Glutamatergic neuron (in vitro differentiated cells): ENCODE data around the gene PGA5. TPM values are rescaled to one million over a fixed set of nuclear protein-coding genes. Genes with fewer than 3 reads are reported as not detected.

Experiments
- DNase-seq: peaks from one replicate; pipeline ENCODE4 v3.0.0; 2022
- H3K27ac Mint-ChIP-seq: one replicate; pipeline ENCODE4 v1.8.0; 2020; ENCODE audit warnings: mild to moderate bottlenecking, mixed read lengths, inconsistent platforms; ENCODE audit not compliant: unreplicated experiment
- H3K27me3 Mint-ChIP-seq: one replicate; pipeline ENCODE4 v1.8.0; 2020; ENCODE audit warnings: mild to moderate bottlenecking, moderate library complexity, mixed read lengths, inconsistent platforms; ENCODE audit not compliant: unreplicated experiment
- H3K36me3 Mint-ChIP-seq: one replicate; pipeline ENCODE4 v1.8.0; 2020; ENCODE audit warnings: mild to moderate bottlenecking, mixed read lengths, inconsistent platforms; ENCODE audit not compliant: unreplicated experiment
- H3K4me1 Mint-ChIP-seq: one replicate; pipeline ENCODE4 v1.8.0; 2020; ENCODE audit warnings: mild to moderate bottlenecking, low read depth, mixed read lengths, inconsistent platforms; ENCODE audit not compliant: unreplicated experiment
- H3K4me3 Mint-ChIP-seq: one replicate; pipeline ENCODE4 v1.8.0; 2020; ENCODE audit warnings: mild to moderate bottlenecking, mixed read lengths, inconsistent platforms; ENCODE audit not compliant: unreplicated experiment
- H3K9me3 Mint-ChIP-seq: one replicate; pipeline ENCODE4 v1.8.0; 2020; ENCODE audit warnings: mild to moderate bottlenecking, moderate library complexity, mixed read lengths, inconsistent platforms; ENCODE audit not compliant: unreplicated experiment
- CTCF ChIP-seq: fragments of 200-600 bp; sonication (generic); IDR thresholded peaks from one replicate; pipeline ENCODE4 v1.5.0; 2021; ENCODE audit not compliant: partially characterized antibody, unreplicated experiment
- total RNA-seq: library from RNA; stranded (reverse); fragmentation: NEBNext Ultra II Directional; extraction: Animal tissue kit (Norgen Biotek cat#: 25700); gene quantifications from one replicate; pipeline ENCODE4 v1.2.1, GENCODE V29; 2021; ENCODE audit not compliant: unreplicated experiment

Gene PGA5
- total RNA-seq, 1 donor from 2014 or later: not detected

GRCh38 chr11:61277186-61278000 lies 36.4 kb downstream of the PGA5 start:
- Mint-ChIP-seq H3K4me1 (peaks cover 14% of the 10 kb centered on the region), H3K4me3 (no peak overlapping the region), H3K36me3 (no peaks in the 10 kb centered on the region), H3K27me3 (peaks cover 3% of the 10 kb centered on the region), H3K9me3 (peaks cover 2% of the 10 kb centered on the region), H3K27ac (no peak overlapping the region)
- no peak for TF ChIP-seq CTCF
- no peak for DNase-seq

- Mint-ChIP-seq H3K4me3 (peak overlapping the region; percentile 35), H3K36me3 (peaks cover 3% of the 10 kb centered on the region), H3K27me3 (peaks cover 3% of the 10 kb centered on the region), H3K27ac (peak overlapping the region; percentile 81), H3K9me3 (peaks cover 2% of the 10 kb centered on the region), H3K4me1 (peaks cover 14% of the 10 kb centered on the region)
- no peak for TF ChIP-seq CTCF
- no peak for DNase-seq
Observed at GRCh38 chr11:61278001-61278470, 37.1 kb downstream of the PGA5 start.

- TF ChIP-seq CTCF: no peak
- Mint-ChIP-seq H3K27me3 (peaks cover 2% of the 10 kb centered on the region), H3K9me3 (peaks cover 4% of the 10 kb centered on the region), H3K4me1 (peaks cover 14% of the 10 kb centered on the region), H3K27ac (no peak overlapping the region), H3K36me3 (peaks cover 20% of the 10 kb centered on the region), H3K4me3 (peak overlapping the region; percentile 7)
- DNase-seq: no peak
Observed at GRCh38 chr11:61279934-61280659, 39.1 kb downstream of the PGA5 start.

GRCh38 chr11:61280883-61281580 lies 40.1 kb downstream of the PGA5 start:
- H3K36me3 Mint-ChIP-seq: peaks cover 20% of the 10 kb centered on the region
- DNase-seq: peak; percentile 55
- H3K27ac Mint-ChIP-seq: peak overlapping the region; percentile 41
- peaks cover 4% of the 10 kb centered on the region for H3K9me3 Mint-ChIP-seq
- TF ChIP-seq CTCF: no peak
- H3K4me3 Mint-ChIP-seq: peak overlapping the region; percentile 28
- H3K27me3 Mint-ChIP-seq: peaks cover 4% of the 10 kb centered on the region
- peaks cover 14% of the 10 kb centered on the region for H3K4me1 Mint-ChIP-seq
